ENCODE results near the gene NUP85. TPM values are rescaled to one million over a fixed set of nuclear protein-coding genes. Genes with fewer than 3 reads are reported as not detected.
A peak's percentile ranks its signal among the peaks of the same experiment; 100 is the strongest.
"Not testable (repeated sequence)": the region's sequence is repeated elsewhere in the genome, so short reads cannot be mapped to it uniquely, and the experiment has no call there.

NUP85 gene
- polyA plus RNA-seq, 3 donors, result 66.4 to 82.0 (median 78.2) TPM

GRCh38 chr17:75263055-75263454 lies 57.6 kb downstream of the NUP85 start:
- no peak for DNase-seq

GRCh38 chr17:75265614-75266315 lies 60.3 kb downstream of the NUP85 start:
- no peak for DNase-seq

GRCh38 chr17:75266316-75267152 lies 61.1 kb downstream of the NUP85 start:
- no peak for DNase-seq

GRCh38 chr17:75267153-75267410 lies 61.6 kb downstream of the NUP85 start:
- no peak for DNase-seq

GRCh38 chr17:75267411-75268232 lies 62.1 kb downstream of the NUP85 start:
- DNase-seq, result no peak

- no peak for DNase-seq
These were observed 64.4 kb downstream of the NUP85 start for GRCh38 chr17:75269844-75270217.

- peak; percentile 73 for DNase-seq
These were observed 64.9 kb downstream of the NUP85 start for GRCh38 chr17:75270218-75270965.

GRCh38 chr17:75270966-75271232 lies 65.4 kb downstream of the NUP85 start, which contains the start of gene MIF4GD:
Gene MIF4GD (minus strand): TSS chr17:75271231. CDS start chr17:75270195, 1,036 bp downstream.
- peak; percentile 77 for DNase-seq

GRCh38 chr17:75271233-75271954 lies 65.9 kb downstream of the NUP85 start:
- DNase-seq, result no peak

- DNase-seq, result no peak
These were observed 66.7 kb downstream of the NUP85 start for GRCh38 chr17:75271955-75272847.

GRCh38 chr17:75272848-75273184 lies 67.3 kb downstream of the NUP85 start:
- no peak for DNase-seq

GRCh38 chr17:75273977-75274708 lies 68.7 kb downstream of the NUP85 start:
- no peak for DNase-seq

GRCh38 chr17:75277664-75278071 lies 72.2 kb downstream of the NUP85 start:
- no peak for DNase-seq

- DNase-seq, result not testable (repeated sequence)
These were observed 74.7 kb downstream of the NUP85 start for GRCh38 chr17:75280189-75280588.

GRCh38 chr17:75285123-75285522 lies 79.6 kb downstream of the NUP85 start:
- DNase-seq, result no peak

Measured in renal pelvis (tissue), 4 donors.